GM23338 (cell line): ENCODE results near the gene NEK2. TPM values are rescaled to one million over a fixed set of nuclear protein-coding genes. Genes with fewer than 3 reads are reported as not detected.

Experiments used
- ATAC-seq: fragments of 200-7000 bp; cut with Tn5 transposase; 3 replicates; pipeline ENCODE4 v1.9.1; 2020
- DNase-seq: peaks from one replicate; pipeline ENCODE4 v3.0.0-alpha.2; 2015; ENCODE audit warnings: low spot score
- H2AFZ ChIP-seq: fragments of 200-600 bp; sonication (generic); 2 replicates; pipeline ENCODE4 v1.8.0; 2016; ENCODE audit warnings: antibody characterized with exemption, mild to moderate bottlenecking, moderate library complexity
- H3F3A ChIP-seq: fragments of 200-600 bp; sonication (generic); replicated peaks from 2 replicates; pipeline ENCODE4 v1.8.0; 2017; ENCODE audit warnings: antibody characterized with exemption, mixed run types, low read depth
- H3K27ac ChIP-seq: fragments of 200-600 bp; sonication (generic); 2 replicates; pipeline ENCODE4 v1.6.1; 2016; ENCODE audit warnings: low read depth
- H3K27me3 ChIP-seq: fragments of 200-600 bp; sonication (generic); 2 replicates; pipeline ENCODE4 v1.8.0; 2016; ENCODE audit warnings: mild to moderate bottlenecking, mixed run types, moderate library complexity; ENCODE audit not compliant: insufficient read depth
- H3K36me3 ChIP-seq: fragments of 200-600 bp; sonication (generic); 2 replicates; pipeline ENCODE4 v1.8.0; 2016; ENCODE audit warnings: mild to moderate bottlenecking; ENCODE audit not compliant: insufficient read depth
- H3K4me1 ChIP-seq: fragments of 200-600 bp; sonication (generic); 2 replicates; pipeline ENCODE4 v1.8.0; 2016; ENCODE audit warnings: mild to moderate bottlenecking, moderate library complexity; ENCODE audit not compliant: insufficient read depth
- H3K4me2 ChIP-seq: fragments of 200-600 bp; sonication (generic); 2 replicates; pipeline ENCODE4 v1.7.1; 2017; ENCODE audit warnings: mixed run types
- H3K4me3 ChIP-seq: fragments of 200-600 bp; sonication (generic); 2 replicates; pipeline ENCODE4 v1.6.1; 2016; ENCODE audit warnings: mixed run types
- H3K79me2 ChIP-seq: fragments of 200-600 bp; sonication (generic); replicated peaks from 2 replicates; pipeline ENCODE4 v1.8.0; 2017; ENCODE audit warnings: mild to moderate bottlenecking; ENCODE audit not compliant: insufficient read depth
- H3K9me2 ChIP-seq: fragments of 200-600 bp; sonication (generic); 2 replicates; pipeline ENCODE4 v1.8.0; 2017; ENCODE audit not compliant: insufficient read depth
- H4K20me1 ChIP-seq: fragments of 200-600 bp; sonication (generic); replicated peaks from 2 replicates; pipeline ENCODE4 v1.8.0; 2017; ENCODE audit warnings: mild to moderate bottlenecking; ENCODE audit not compliant: insufficient read depth
- H3K27ac Mint-ChIP-seq: 2 replicates; pipeline ENCODE4 v1.8.0; 2020; ENCODE audit warnings: inconsistent platforms, mild to moderate bottlenecking, moderate library complexity, mixed read lengths
- H3K27me3 Mint-ChIP-seq: 3 replicates; pipeline ENCODE4 v1.8.0; 2022; ENCODE audit warnings: low read depth, mild to moderate bottlenecking, moderate library complexity, mixed read lengths, inconsistent platforms; ENCODE audit not compliant: insufficient read depth, poor library complexity
- H3K36me3 Mint-ChIP-seq: 3 replicates; pipeline ENCODE4 v1.8.0; 2021; ENCODE audit warnings: low read depth, mild to moderate bottlenecking, inconsistent platforms, moderate library complexity, mixed read lengths
- H3K4me1 Mint-ChIP-seq: 3 replicates; pipeline ENCODE4 v1.8.0; 2020; ENCODE audit warnings: mild to moderate bottlenecking, inconsistent platforms, mixed read lengths
- H3K4me3 Mint-ChIP-seq: 3 replicates; pipeline ENCODE4 v1.8.0; 2021; ENCODE audit warnings: moderate library complexity, mild to moderate bottlenecking, inconsistent platforms, mixed read lengths
- H3K9me3 Mint-ChIP-seq: 3 replicates; pipeline ENCODE4 v1.8.0; 2020; ENCODE audit warnings: moderate library complexity, mild to moderate bottlenecking, inconsistent platforms, mixed read lengths
- CREB1 ChIP-seq: fragments of 250-450 bp; sonication (Bioruptor Pico); IDR thresholded peaks from 2 replicates; pipeline ENCODE4 v1.5.0; 2020; ENCODE audit warnings: low read depth, mild to moderate bottlenecking, moderate library complexity
- EZH2 ChIP-seq: fragments of 200-600 bp; sonication (generic); IDR thresholded peaks from one replicate; pipeline ENCODE4 v1.8.0; 2017; ENCODE audit warnings: antibody characterized with exemption, mild to moderate bottlenecking, low read depth; ENCODE audit not compliant: unreplicated experiment
- EZH2phosphoT487 ChIP-seq: fragments of 200-600 bp; sonication (generic); IDR thresholded peaks from one replicate; pipeline ENCODE4 v1.8.1; 2018; ENCODE audit warnings: antibody characterized with exemption; ENCODE audit not compliant: unreplicated experiment
- JUNB ChIP-seq: IDR thresholded peaks from one replicate; pipeline ENCODE4 v1.6.1; 2016; ENCODE audit warnings: antibody characterized with exemption; ENCODE audit not compliant: unreplicated experiment
- NANOG ChIP-seq: IDR thresholded peaks from 2 replicates; pipeline ENCODE4 v1.6.1; 2016; ENCODE audit warnings: antibody characterized with exemption, borderline replicate concordance
- POLR2AphosphoS5 ChIP-seq: IDR thresholded peaks from 2 replicates; pipeline ENCODE4 v1.6.1; 2016; ENCODE audit warnings: antibody characterized with exemption, low read depth
- STAT1 ChIP-seq: IDR thresholded peaks from one replicate; pipeline ENCODE4 v1.6.1; 2016; ENCODE audit warnings: antibody characterized with exemption; ENCODE audit not compliant: unreplicated experiment
- ZNF114 ChIP-seq: fragments of 250-450 bp; sonication (Bioruptor Pico); IDR thresholded peaks from 2 replicates; pipeline ENCODE4 v1.5.0; 2020; ENCODE audit warnings: mild to moderate bottlenecking, moderate library complexity
- ZNF331 ChIP-seq: fragments of 250-450 bp; sonication (Bioruptor Pico); IDR thresholded peaks from 2 replicates; pipeline ENCODE4 v1.5.0; 2020; ENCODE audit warnings: low read depth, mild to moderate bottlenecking, moderate library complexity
- polyA plus RNA-seq: library from polyadenylated mRNA; unstranded; fragments of >200 nt; fragmentation: Nextera tagmentation; extraction: Ambion mirVana; gene quantifications from 2 replicates; pipeline ENCODE4 v1.2.1, GENCODE V29; 2016
- total RNA-seq: library from RNA; depleted of rRNA; stranded (reverse); fragments of >200 nt; shearing (Covaris generic); gene quantifications from 2 replicates; pipeline ENCODE4 v1.2.3, GENCODE V29; 2014
- TF ChIP-seq, protein P1 (sequence below): fragments of 250-450 bp; sonication (Bioruptor Pico); IDR thresholded peaks from 2 replicates; pipeline ENCODE4 v1.5.0; 2020; ENCODE audit warnings: mild to moderate bottlenecking, moderate library complexity
- TF ChIP-seq, protein P2 (sequence below): IDR thresholded peaks from 2 replicates; pipeline ENCODE4 v1.6.1; 2016; ENCODE audit warnings: antibody characterized with exemption

NEK2 gene
- total and polyA plus RNA-seq, 2 experiments from 2014 or later, result 17.0 to 24.9 TPM

DNA sequence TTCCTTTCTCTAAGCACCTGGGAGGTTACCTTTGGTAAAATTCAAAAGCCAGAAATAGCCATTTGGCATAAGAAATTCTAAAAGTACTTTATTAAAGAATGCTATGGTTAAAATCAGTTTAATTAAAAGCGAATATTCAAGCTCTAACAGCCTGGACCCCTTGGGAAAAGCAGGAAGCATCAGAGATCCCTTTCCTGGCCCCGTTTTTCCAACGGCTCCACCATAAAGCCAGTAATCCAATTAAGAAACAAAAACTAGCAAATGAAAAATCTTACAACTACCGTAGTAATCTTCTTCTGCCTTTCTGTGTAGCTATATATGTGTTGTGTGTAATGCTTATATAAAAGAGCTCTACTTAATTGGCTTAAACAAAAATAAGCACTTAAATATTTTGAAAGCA, 33.5 kb upstream of the NEK2 start:
- H3K79me2 ChIP-seq, result no peaks in the 10 kb centered on the region
- DNase-seq (no peak), ATAC-seq (no peak)
- peaks cover 4% of the 10 kb centered on the region; the same call in 2 of the 3 replicates for H3K4me1 Mint-ChIP-seq
- no peaks in the 10 kb centered on the region for H3K27me3 ChIP-seq
- H3K4me1 ChIP-seq, result no peaks in the 10 kb centered on the region
- no peak overlapping the region for H3K4me2 ChIP-seq
- TF ChIP-seq STAT1, result no peak
- TF ChIP-seq, protein P1, sequence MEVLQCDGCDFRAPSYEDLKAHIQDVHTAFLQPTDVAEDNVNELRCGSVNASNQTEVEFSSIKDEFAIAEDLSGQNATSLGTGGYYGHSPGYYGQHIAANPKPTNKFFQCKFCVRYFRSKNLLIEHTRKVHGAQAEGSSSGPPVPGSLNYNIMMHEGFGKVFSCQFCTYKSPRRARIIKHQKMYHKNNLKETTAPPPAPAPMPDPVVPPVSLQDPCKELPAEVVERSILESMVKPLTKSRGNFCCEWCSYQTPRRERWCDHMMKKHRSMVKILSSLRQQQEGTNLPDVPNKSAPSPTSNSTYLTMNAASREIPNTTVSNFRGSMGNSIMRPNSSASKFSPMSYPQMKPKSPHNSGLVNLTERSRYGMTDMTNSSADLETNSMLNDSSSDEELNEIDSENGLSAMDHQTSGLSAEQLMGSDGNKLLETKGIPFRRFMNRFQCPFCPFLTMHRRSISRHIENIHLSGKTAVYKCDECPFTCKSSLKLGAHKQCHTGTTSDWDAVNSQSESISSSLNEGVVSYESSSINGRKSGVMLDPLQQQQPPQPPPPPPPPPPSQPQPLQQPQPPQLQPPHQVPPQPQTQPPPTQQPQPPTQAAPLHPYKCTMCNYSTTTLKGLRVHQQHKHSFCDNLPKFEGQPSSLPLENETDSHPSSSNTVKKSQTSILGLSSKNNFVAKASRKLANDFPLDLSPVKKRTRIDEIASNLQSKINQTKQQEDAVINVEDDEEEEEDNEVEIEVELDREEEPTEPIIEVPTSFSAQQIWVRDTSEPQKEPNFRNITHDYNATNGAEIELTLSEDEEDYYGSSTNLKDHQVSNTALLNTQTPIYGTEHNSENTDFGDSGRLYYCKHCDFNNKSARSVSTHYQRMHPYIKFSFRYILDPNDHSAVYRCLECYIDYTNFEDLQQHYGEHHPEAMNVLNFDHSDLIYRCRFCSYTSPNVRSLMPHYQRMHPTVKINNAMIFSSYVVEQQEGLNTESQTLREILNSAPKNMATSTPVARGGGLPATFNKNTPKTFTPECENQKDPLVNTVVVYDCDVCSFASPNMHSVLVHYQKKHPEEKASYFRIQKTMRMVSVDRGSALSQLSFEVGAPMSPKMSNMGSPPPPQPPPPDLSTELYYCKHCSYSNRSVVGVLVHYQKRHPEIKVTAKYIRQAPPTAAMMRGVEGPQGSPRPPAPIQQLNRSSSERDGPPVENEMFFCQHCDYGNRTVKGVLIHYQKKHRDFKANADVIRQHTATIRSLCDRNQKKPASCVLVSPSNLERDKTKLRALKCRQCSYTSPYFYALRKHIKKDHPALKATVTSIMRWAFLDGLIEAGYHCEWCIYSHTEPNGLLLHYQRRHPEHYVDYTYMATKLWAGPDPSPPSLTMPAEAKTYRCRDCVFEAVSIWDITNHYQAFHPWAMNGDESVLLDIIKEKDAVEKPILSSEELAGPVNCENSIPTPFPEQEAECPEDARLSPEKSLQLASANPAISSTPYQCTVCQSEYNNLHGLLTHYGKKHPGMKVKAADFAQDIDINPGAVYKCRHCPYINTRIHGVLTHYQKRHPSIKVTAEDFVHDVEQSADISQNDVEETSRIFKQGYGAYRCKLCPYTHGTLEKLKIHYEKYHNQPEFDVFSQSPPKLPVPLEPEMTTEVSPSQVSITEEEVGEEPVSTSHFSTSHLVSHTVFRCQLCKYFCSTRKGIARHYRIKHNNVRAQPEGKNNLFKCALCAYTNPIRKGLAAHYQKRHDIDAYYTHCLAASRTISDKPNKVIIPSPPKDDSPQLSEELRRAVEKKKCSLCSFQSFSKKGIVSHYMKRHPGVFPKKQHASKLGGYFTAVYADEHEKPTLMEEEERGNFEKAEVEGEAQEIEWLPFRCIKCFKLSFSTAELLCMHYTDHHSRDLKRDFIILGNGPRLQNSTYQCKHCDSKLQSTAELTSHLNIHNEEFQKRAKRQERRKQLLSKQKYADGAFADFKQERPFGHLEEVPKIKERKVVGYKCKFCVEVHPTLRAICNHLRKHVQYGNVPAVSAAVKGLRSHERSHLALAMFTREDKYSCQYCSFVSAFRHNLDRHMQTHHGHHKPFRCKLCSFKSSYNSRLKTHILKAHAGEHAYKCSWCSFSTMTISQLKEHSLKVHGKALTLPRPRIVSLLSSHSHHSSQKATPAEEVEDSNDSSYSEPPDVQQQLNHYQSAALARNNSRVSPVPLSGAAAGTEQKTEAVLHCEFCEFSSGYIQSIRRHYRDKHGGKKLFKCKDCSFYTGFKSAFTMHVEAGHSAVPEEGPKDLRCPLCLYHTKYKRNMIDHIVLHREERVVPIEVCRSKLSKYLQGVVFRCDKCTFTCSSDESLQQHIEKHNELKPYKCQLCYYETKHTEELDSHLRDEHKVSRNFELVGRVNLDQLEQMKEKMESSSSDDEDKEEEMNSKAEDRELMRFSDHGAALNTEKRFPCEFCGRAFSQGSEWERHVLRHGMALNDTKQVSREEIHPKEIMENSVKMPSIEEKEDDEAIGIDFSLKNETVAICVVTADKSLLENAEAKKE (CRISPR knock-in tag), result no peak
- no peak for TF ChIP-seq EZH2
- TF ChIP-seq CREB1 (CRISPR knock-in tag), result no peak
- TF ChIP-seq, protein P2, sequence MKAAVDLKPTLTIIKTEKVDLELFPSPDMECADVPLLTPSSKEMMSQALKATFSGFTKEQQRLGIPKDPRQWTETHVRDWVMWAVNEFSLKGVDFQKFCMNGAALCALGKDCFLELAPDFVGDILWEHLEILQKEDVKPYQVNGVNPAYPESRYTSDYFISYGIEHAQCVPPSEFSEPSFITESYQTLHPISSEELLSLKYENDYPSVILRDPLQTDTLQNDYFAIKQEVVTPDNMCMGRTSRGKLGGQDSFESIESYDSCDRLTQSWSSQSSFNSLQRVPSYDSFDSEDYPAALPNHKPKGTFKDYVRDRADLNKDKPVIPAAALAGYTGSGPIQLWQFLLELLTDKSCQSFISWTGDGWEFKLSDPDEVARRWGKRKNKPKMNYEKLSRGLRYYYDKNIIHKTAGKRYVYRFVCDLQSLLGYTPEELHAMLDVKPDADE, result no peak
- no peak for TF ChIP-seq ZNF114
- no peak for TF ChIP-seq EZH2phosphoT487
- no peak for TF ChIP-seq ZNF331
- TF ChIP-seq POLR2AphosphoS5, result no peak
- TF ChIP-seq JUNB, result no peak
- no peak for TF ChIP-seq NANOG
- peaks cover 3% of the 10 kb centered on the region for H3K27me3 Mint-ChIP-seq
- no peak overlapping the region for H3K4me3 ChIP-seq
- H2AFZ ChIP-seq, result no peak overlapping the region
- H3K36me3 ChIP-seq, result no peaks in the 10 kb centered on the region
- no peaks in the 10 kb centered on the region for H3K9me3 Mint-ChIP-seq
- no peaks in the 10 kb centered on the region for H3F3A ChIP-seq
- H4K20me1 ChIP-seq, result no peaks in the 10 kb centered on the region
- no peak overlapping the region for H3K4me3 Mint-ChIP-seq
- H3K27ac ChIP-seq, result no peak overlapping the region
- H3K9me2 ChIP-seq, result no peaks in the 10 kb centered on the region
- H3K36me3 Mint-ChIP-seq, result no peaks in the 10 kb centered on the region
- H3K27ac Mint-ChIP-seq, result no peak overlapping the region
